ENCODE results near the gene TBC1D30.
A peak's percentile ranks its signal among the peaks of the same experiment; 100 is the strongest.
"Not testable (repeated sequence)": the region's sequence is repeated elsewhere in the genome, so short reads cannot be mapped to it uniquely, and the experiment has no call there.

TBC1D30 gene

DNA sequence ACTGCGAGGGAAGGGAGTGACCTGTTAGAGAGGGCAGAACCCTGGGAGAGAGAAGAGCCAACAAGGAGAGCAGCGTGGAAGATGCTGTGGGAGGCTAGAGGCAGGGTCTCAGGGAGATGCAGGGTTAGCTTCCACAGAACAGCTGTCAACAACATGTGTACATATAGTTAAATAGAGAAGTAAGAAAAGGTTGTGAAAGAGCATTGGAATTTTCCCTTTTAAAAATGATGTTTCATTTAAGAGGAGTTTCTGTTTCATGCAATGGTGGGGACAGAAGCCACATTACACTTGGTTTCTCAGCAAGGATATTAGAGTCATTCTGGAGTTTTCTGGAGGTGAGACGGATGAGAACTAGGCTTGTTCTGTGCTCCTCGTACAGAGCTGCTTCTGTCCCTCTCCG is 23.8 kb upstream of the TBC1D30 start:
- Histone ChIP-seq H3K36me3 (replicated peaks; ENCODE audit: insufficient read depth, low read length) (no peaks in the 10 kb centered on the region), H3K27ac (ENCODE audit: low read length) (peak overlapping the region; percentile 6; the same call in 1 of the 2 replicates), H3K9ac (ENCODE audit: low read length) (no peak overlapping the region), H4K20me1 (ENCODE audit: insufficient read depth, low read length) (no peaks in the 10 kb centered on the region), H2AFZ (ENCODE audit: low read length) (no peak overlapping the region), H3K4me3 (ENCODE audit: low read length) (no peak overlapping the region), H3F3A (ENCODE audit: insufficient read depth, low read length) (0 out of 2 replicates have a peak, but pooled peaks cover 4% of the 10 kb centered on the region), H3K79me2 (ENCODE audit: low read length) (no peaks in the 10 kb centered on the region), H3K4me1 (ENCODE audit: low read length) (peaks cover 28% of the 10 kb centered on the region), H3K9me2 (replicated peaks; ENCODE audit: insufficient read depth, low read length) (no peaks in the 10 kb centered on the region), H3K27me3 (replicated peaks; ENCODE audit: insufficient read depth, low read length) (no peaks in the 10 kb centered on the region), H3K4me2 (ENCODE audit: low read depth, low read length) (peak overlapping the region; percentile 34), H3K9me3 (replicated peaks; ENCODE audit: insufficient read depth, low read length) (no peaks in the 10 kb centered on the region)
- peak; percentile 25 for DNase-seq
- no peak for TF ChIP-seq EZH2 (optimal IDR thresholded peaks at IDR 0.05; ENCODE audit: low read depth, low read length)
- no peak for TF ChIP-seq EZH2phosphoT487 (IDR thresholded peaks at IDR 0.05; ENCODE audit: low read length)
- TF ChIP-seq, protein P1, sequence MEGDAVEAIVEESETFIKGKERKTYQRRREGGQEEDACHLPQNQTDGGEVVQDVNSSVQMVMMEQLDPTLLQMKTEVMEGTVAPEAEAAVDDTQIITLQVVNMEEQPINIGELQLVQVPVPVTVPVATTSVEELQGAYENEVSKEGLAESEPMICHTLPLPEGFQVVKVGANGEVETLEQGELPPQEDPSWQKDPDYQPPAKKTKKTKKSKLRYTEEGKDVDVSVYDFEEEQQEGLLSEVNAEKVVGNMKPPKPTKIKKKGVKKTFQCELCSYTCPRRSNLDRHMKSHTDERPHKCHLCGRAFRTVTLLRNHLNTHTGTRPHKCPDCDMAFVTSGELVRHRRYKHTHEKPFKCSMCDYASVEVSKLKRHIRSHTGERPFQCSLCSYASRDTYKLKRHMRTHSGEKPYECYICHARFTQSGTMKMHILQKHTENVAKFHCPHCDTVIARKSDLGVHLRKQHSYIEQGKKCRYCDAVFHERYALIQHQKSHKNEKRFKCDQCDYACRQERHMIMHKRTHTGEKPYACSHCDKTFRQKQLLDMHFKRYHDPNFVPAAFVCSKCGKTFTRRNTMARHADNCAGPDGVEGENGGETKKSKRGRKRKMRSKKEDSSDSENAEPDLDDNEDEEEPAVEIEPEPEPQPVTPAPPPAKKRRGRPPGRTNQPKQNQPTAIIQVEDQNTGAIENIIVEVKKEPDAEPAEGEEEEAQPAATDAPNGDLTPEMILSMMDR (IDR thresholded peaks at IDR 0.05; ENCODE audit: low read length), result no peak

DNA sequence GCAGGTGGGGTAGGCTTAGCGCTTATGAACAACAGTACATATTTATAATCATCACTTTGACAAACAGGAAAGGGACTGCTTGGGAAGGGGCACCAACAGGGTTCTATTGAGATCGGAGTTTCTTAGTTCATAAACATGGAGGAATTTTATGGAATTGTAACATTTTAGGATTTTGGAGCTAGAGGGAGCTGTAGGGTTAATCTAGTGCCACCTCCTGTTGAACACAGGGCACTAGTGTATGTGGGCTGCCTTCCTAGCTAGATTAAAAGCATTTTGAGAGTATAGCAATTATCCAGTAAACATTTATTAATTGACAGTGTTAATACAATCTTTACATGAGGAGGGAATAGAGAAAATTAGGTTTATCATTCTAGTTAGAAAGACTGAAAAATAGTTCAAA is 23.1 kb upstream of the TBC1D30 start:
- no peaks in the 10 kb centered on the region for H3K9me3 ChIP-seq (replicated peaks; ENCODE audit: insufficient read depth, low read length)
- DNase-seq, result no peak
- H3K79me2 ChIP-seq (ENCODE audit: low read length), result peaks cover 4% of the 10 kb centered on the region; the same call in 1 of the 2 replicates
- H3K4me2 ChIP-seq (ENCODE audit: low read depth, low read length), result peak overlapping the region; percentile 34
- H3K4me1 ChIP-seq (ENCODE audit: low read length), result peaks cover 28% of the 10 kb centered on the region
- 0 out of 2 replicates have a peak, but pooled peaks cover 4% of the 10 kb centered on the region for H3F3A ChIP-seq (ENCODE audit: insufficient read depth, low read length)
- no peak overlapping the region for H2AFZ ChIP-seq (ENCODE audit: low read length)
- no peak overlapping the region; the same call in 1 of the 2 replicates for H3K27ac ChIP-seq (ENCODE audit: low read length)
- no peak overlapping the region for H3K9ac ChIP-seq (ENCODE audit: low read length)
- no peaks in the 10 kb centered on the region for H4K20me1 ChIP-seq (ENCODE audit: insufficient read depth, low read length)
- no peak overlapping the region for H3K4me3 ChIP-seq (ENCODE audit: low read length)
- H3K27me3 ChIP-seq (replicated peaks; ENCODE audit: insufficient read depth, low read length), result no peaks in the 10 kb centered on the region
- H3K36me3 ChIP-seq (replicated peaks; ENCODE audit: insufficient read depth, low read length), result no peaks in the 10 kb centered on the region
- H3K9me2 ChIP-seq (replicated peaks; ENCODE audit: insufficient read depth, low read length), result no peaks in the 10 kb centered on the region
- TF ChIP-seq EZH2phosphoT487 (IDR thresholded peaks at IDR 0.05; ENCODE audit: low read length), result no peak
- TF ChIP-seq, protein P1 (IDR thresholded peaks at IDR 0.05; ENCODE audit: low read length), result peak; percentile 17; the same call in 1 of the 2 replicates

DNA sequence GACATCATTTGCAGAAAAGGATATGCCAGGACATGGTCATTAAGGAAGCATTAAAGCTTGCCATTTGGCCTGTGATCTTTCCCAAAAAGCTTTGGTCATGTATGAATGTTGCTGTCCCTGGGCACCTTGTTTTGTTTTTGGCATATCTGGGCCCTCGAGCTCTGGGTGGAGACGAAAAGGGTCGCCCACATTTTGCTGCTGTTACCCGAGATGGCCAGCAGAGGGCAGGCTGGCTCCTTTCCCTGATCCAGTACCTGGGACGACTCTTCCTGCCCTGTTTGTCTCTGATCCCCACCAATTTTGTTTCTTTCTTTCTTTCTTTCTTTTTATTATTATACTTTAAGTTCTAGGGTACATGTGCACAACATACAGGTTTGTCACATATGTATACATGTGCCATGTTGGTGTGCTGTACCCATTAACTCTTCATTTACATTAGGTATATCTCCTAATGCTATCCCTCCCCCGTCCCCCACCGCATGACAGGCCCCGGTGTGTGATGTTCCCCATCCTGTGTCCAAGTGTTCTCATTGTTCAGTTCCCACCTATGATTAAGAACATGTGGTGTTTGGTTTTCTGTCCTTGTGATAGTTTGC is 22.2 kb upstream of the TBC1D30 start:
- Histone ChIP-seq H3K4me2 (ENCODE audit: low read depth, low read length) (peak overlapping the region; percentile 1; the same call in 1 of the 2 replicates), H3K4me1 (ENCODE audit: low read length) (peaks cover 34% of the 10 kb centered on the region), H3K79me2 (ENCODE audit: low read length) (peaks cover 11% of the 10 kb centered on the region; the same call in 1 of the 2 replicates)
- H3K27ac ChIP-seq (ENCODE audit: low read length); H2AFZ ChIP-seq (ENCODE audit: low read length); H3K9me3 ChIP-seq (replicated peaks; ENCODE audit: insufficient read depth, low read length); H3K9me2 ChIP-seq (replicated peaks; ENCODE audit: insufficient read depth, low read length); H3K9ac ChIP-seq (ENCODE audit: low read length); H3K4me3 ChIP-seq (ENCODE audit: low read length); H3K27me3 ChIP-seq (replicated peaks; ENCODE audit: insufficient read depth, low read length); H3F3A ChIP-seq (ENCODE audit: insufficient read depth, low read length); H3K36me3 ChIP-seq (replicated peaks; ENCODE audit: insufficient read depth, low read length); H4K20me1 ChIP-seq (ENCODE audit: insufficient read depth, low read length): not testable (repeated sequence)
- peak; percentile 47 for DNase-seq
- TF ChIP-seq, protein P1 (IDR thresholded peaks at IDR 0.05; ENCODE audit: low read length), result peak; percentile 75
